GM21576 (cell line): Measurements from ENCODE around the gene CDKN2B-AS1.

Source experiments
- ATAC-seq: cut with Tn5 transposase; IDR thresholded peaks from one replicate; pipeline ENCODE4 v1.9.1; 2021; ENCODE audit warnings: mild to moderate bottlenecking, moderate library complexity; ENCODE audit not compliant: unreplicated experiment

Gene CDKN2B-AS1

DNA sequence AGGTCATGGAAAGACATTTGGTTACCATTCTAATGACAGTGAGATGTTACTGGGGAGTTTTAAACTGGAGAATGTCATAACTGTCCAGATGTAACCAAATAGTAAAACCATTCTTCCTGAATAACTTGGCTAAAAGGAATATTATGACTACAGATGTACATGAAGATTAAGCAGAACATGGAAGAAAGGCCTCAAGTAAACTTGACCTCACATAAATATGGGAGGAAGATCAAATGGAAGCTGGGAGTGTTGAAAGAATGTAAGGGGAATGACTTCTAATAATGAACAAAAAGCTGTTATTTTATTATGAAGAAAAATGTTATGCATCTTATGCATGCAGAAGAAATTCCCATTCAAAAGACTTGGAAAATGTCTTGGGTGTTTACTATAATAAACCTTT, 122.2 kb downstream of the CDKN2B-AS1 start:
- no peak for ATAC-seq

DNA sequence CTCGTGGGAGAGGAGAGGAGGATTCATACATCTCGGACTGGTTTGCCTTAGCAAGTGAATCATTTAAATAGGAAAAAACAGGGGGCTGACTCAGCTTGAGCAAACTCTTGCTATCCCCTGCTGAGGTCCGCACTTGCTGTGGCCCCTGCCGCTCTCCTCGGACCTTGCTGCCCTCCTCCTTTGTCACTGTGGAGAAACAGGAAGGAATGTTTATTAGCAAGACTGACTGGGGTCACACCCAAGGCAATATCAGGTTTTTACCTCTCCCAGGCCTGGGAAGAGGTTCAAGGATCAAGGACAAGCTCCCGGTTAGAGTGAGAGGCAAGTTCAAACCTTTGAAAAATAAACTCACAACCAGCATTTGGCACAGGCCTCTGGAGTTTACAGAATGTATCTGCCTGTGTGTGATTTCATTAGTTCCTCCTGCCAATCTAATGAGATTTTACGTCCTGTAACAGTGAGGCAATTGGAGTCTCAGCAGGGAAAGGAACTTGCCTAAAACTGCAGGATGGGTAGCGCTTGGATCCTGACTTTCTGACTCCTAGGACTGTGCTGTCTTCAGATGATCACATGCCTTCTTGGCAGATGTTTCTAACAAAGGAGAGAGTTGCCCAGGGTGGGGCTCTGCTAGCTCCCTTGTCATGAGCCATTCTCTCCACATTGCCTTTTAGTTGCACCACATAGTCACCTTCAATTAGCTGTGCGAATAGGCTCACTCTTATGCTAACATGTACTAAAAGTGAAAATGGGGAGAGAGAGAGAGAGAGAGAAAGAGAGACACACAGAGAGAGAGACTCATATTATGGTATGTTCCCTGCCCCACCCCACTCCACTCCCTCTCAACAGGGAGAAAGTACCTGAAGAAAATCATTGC, 123.2 kb downstream of the CDKN2B-AS1 start:
- ATAC-seq: no peak

DNA sequence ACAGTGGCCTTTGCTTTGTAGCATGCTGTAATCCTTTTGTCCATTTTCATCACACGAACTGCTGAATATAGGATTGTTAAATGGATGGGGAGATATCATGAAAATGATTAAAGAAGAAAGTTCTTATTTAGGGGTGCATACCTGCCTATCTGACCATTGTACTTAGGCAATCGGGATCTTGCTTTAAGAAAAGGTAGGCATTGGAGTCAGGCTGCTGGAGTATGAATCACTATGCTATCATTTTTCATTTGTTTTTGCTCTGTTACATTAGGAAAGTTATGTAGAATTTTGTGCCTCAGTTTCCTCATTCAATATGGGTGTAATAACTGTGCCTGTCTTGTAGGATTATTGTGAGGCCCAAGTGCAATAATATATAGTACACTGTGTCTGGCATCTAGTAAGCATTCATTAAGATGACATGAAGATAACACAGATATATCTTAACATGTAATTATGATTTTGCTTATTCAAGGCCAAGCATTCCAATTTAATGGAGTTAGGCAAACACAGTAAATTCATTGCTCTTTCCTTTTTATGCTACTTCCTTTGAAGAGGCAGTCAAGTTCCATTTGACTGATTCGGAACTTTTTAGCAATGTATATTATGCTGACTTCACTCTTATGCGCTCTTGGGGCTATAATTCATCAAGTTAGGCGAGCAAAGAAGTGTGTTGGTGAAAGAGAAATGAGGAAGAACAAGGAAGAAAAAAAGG, 124.4 kb downstream of the CDKN2B-AS1 start:
- ATAC-seq: no peak

DNA sequence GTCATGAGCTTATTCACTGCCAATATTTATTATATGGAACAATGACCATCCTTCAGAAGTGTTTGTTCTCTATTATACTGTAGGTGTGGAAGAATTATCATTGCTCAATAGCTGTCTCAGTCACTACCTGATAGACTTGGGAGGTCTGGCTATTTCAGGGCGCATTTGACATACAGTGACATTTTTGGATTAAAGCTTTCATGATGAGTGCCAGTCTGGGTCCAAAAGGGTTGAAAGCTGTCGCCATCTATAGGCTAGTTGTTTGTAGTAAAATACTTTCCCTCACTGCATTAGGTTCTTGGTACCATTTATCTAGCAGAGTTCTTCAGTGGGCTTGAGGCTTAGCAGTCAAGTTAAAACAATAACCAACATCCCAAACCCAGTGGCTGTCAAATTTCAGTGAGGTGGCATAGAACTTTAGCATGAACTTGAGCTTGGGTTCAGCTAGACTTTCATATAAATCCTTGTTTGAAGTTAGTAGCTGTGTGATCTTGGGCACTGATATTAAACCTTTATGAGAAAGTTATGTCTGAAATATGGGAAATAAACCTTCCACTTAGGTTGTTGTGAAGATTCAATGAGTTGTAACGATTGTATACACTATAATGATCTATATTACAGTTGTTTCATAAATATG, 125.0 kb downstream of the CDKN2B-AS1 start:
- no peak for ATAC-seq

DNA sequence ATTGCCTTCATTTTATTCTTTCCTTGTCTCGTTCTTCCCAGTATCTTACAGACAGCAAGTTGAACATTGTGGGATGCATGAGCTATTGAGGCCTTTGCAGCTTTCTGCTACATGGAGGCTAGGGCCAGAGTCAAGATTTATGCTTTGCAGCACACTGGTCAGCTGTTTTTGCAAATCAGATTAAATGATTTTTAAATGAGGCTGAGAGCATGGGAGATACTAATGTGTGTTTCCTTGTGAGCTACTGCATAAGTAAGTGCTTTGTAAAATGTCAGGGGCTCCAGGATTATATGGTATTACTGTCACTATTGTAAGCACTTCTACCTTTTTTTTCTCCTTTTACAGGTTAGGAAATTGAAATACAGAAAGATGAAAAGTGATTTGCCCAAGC, 125.6 kb downstream of the CDKN2B-AS1 start:
- no peak for ATAC-seq

DNA sequence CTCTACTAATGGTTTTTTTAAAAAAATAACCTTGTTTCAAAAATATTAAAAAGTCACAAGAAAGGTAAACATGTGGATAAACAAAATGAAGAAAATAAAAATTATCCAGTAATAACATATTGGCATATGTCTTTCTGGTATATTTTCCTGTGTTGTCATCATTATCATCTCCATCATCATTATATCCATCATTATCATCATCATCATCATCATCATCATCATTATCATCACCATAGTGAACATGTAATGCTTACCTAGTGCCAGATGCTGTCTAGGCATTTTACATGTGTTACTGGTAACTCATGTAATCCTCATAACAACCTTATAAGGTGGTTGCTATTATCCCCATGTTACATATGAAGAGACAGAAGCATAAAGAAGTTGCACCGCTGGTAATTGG, 126.0 kb downstream of the CDKN2B-AS1 start:
- ATAC-seq: no peak

DNA sequence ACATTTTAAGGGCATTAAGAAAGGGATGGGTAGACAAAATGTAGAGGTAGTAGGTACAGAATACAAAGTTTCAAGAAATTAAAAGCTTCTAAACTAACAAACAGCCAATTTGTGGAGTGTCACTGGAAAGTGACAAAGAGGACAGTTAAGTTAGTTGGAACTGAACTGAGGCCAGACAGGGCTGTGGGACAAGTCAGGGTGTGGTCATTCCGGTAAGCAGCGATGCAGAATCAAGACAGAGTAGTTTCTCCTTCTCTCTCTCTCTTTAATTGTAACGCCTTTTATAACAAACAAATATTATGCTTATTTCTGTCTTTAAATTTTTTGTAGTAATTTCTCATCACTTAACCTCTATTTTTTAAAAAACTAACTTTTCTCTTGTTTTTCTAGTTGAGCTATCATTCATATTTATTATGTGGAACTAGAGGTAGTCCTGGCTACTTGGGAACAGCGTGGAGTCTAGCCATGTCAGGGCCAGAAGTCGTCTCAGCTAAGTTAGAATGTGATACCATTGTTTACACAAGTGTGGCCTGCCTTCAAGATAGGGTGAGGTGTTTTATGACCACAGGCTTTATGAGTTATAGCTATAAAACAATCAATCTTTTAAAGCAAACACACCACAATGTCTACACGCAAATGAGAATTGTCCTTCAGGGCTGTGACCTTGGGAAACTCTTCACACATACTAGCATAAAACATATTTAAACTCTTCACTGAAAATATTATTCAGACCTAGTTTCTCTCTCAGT, 129.8 kb downstream of the CDKN2B-AS1 start:
- no peak for ATAC-seq

DNA sequence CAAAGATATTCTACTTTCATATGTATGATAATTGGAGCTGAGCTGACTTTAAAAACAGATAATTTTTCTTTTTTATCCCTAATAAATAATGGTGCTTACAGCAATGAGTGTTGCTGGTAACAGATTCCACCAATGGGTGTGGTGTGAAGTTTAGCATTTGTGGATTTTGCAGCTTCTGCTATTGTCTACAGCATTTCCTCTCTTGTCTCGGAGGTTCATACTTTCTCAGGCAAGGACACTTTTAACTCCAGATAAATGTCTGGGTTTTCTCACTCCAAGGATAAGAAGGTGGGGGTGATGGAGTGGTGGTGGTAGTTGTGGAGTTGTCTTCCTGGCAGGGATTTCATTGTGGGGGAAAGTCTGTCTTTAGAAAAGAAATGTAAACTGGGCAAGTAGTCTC, 134.5 kb downstream of the CDKN2B-AS1 start:
- no peak for ATAC-seq

DNA sequence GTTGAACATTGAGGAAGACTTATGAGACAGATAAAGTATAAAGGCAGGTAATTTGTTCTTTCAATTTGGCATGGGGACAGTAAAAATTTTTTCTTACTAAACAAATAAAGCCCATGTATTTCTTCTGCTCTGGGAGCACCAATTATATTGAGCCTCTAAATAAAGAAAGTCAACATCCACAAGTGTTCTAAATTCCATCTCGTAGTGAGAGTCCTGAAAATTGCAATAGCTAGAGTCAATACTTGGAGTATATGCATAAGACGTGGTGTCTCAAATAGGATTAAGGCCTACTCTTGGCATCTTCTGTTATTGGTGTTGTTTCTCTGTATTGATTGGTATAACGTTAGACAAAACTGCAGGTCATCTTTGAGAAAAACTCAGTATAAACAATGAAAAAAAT, 135.0 kb downstream of the CDKN2B-AS1 start:
- ATAC-seq: no peak

DNA sequence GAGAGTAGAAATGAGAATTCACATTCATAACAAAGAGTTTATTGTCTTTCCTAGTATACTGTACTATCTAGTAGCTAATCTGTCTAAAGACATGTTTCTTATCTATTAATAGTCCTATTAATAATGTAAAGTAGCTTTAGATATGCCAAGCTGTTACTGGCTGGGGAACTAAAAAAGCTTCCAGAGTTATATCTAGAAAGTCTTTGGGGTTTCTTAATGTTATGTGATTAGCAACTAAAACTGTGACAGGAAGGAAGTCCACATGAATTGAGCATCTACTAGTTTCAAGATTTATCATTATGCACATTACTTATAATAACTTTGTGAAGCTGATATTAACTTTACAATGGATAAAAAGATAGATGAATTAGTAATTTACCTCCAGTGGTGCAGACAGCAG, 137.2 kb downstream of the CDKN2B-AS1 start:
- no peak for ATAC-seq

DNA sequence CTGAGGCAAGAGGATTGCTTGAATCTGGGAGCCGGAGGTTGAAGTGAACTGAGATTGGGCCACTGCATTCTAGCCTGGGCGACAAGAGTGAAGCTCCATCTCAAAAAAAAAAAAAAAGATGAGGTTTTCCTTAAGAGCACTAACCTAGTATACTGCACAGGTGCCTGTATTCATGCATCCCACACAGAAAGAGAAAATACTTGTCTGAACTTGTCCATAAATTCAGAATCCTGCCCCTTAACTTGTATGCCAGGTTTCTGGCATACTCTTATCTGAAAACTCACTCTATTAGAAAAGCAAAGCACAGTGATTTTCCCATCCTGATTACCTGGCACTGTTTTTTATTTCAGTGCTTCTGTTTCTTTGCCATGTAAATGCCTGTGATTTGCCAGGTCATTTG, 139.8 kb downstream of the CDKN2B-AS1 start:
- ATAC-seq: no peak

DNA sequence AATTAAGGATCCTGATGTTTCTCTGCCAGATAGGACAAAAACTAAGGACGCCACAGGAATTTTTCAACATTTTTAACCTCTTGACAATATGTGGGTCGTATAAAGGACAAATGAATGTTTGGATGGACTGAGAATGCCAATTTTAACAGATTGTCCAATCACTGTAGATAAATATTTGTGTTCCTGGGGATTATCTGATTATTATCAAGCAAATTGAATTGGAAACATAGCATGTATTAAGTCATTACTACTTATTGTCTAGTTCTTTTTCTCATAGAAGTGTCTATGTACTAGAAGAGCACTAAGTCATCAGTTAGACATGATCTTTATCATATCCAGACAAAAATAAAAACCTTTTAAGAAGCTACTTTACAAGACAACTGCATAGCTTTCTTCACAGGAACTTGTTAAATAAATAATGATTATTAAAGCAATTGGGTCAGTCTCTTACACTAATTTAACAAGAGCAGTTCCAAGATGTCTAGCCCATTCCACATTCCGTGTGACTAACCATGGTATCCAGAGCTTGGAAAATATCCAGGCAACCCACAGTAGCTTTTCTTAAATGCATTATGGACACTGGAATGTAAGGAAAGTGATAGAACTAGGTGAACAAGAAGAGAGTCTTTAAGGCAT, 142.0 kb downstream of the CDKN2B-AS1 start:
- no peak for ATAC-seq

DNA sequence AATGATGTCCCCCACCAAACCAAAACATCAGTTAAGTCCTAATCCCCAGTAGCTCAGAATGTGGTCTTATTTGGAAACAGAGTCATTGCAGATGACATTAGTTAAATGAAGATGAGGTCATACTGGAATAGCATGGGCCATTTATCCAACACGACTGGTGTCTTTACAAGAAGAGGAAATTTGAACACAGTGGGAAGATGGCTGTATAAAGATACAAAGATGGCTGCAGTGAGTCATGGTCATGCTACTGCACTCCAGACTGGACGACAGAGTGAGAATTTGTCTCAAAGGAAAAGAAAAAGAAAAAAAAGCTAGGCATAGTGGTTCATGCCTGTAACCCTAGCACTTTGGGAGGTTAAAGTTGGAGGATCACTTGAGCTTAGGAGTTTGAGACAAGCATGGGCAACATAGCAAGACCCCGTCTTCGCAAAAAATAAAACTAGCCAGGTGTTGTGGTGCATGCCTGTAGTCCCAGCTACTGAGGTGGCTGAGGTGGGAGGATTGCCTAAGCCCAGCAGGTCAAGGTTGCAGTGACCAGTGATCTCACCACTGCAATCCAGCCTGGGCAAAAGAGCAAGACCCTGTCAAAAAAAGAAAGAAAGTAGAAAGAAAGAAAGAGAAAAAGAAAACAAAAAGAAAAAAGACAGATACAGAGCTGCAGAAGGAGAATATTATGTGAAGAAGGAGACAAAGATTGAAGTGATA, 144.5 kb downstream of the CDKN2B-AS1 start:
- ATAC-seq: no peak

DNA sequence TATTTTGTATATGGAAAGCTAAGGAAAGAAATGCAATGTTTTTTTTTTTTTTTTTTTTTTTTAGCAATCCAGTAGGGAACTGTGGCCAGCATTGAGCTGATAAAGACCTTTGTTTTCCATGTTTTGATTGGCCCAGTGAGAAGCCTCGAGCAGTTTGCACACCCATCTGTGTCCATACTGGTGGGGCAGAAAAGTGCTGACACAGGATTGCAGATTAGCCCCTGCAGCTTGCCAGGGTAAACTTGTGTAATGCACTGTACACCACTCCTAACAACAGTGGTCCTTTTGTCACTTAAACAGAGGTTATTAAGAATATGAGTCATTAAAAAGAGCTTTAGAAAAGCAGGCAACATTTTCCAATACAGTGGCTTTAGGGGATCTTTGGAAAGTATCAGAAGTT, 147.3 kb downstream of the CDKN2B-AS1 start:
- ATAC-seq: no peak

DNA sequence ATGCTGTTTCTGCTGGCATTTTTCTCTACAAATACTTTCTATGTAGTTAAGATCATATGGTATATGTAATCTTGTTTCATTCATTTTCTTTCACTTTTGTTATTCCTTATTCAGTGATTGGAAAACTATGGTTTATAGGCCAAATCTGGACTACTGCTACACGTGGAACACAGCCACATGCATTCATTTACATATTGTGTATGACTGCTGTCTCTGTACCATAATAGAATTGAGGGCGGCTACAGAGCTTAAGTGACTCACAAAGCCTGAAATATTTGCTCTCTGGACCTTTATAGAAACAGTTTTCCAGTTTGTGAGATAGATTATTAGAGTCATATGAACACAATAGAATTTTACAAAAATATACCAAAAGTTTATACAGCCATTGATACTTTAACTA, 148.1 kb downstream of the CDKN2B-AS1 start:
- no peak for ATAC-seq

DNA sequence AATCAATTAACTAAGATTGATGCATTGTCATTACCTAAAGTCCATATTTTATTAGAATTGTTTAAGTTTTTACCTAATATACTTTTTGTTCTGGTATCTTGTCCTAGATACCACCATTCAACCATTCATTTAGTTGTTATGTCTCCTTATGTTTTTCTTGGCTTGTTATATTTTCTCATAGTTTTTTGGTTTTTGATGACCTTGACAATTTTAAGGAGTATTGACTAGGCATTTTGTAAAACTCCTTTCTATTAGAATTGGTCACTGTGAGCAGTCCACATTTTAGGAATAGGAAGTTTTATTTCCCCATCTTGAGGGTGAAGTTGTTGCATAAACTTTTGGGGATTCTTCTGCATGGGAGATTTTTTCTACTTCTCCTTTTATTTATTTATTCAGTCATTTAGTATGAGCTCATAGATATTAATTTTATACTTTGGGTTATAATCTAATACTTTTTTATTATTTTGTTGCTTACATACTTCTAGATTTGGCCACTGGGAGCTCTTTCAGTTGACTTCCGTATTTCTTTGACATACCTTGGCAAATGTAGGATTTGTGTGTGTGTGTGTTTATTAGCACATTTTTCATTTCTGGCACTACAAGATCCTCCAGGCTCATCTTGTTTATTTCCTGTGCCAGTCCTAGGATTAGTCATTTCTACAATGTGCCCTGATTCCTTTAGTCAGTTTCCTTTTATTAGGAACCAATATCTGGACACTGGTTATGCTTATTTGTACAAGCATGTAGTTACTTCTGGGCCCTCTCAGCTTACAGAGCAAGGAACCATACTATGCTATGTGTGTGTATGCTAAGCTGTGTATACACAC, 149.4 kb downstream of the CDKN2B-AS1 start:
- no peak for ATAC-seq

DNA sequence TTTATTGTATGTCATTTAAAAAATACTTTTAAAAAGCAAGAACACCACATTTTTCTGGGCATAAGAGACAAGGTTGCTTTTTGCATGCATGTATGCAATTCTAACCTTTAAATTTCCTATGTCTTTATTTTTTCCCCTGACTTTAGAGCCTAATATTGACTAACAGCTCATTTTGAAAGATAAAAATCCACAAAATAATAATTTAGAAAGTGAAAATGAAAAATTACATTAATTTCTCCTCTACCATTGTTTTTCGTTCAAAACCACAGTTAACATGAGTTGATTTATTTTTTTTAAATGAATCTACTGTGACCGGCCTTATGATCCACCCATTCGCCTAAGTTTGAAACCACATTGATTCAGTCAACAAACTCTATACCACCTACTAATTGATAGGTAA, 152.0 kb downstream of the CDKN2B-AS1 start:
- no peak for ATAC-seq

DNA sequence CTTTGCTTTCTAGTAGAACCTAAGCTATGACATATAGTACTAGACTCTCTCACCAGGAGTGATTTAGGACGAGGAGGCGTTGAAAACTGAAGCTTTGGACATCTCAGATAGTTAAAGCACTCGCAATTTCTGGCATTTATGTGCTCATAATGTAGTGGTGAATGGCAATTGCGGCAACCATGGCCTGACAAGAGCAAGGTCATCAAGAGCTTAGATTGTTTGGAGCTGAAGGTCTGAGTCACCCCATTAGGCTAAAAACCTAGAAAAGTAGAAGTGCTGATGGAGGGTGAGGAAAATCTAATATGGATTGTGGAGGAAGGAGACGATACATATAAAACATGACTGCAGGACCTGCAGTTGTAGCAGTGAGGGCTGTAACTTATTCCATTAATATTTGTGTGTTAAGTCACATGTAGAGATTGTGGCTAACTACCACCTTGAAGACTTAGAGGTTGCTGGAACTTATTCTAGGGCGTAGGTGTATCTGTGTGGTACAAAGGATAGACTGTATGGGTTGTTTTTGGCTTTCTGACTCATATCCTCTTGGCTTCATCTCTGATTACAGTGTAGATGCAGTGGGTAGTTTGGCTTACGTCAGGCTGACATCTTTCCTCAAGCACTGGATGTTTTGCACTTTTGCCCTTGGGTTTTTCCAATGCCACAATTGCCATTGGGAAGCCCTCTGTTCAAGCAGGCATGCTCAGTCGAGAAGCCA, 153.4 kb downstream of the CDKN2B-AS1 start:
- ATAC-seq: no peak

DNA sequence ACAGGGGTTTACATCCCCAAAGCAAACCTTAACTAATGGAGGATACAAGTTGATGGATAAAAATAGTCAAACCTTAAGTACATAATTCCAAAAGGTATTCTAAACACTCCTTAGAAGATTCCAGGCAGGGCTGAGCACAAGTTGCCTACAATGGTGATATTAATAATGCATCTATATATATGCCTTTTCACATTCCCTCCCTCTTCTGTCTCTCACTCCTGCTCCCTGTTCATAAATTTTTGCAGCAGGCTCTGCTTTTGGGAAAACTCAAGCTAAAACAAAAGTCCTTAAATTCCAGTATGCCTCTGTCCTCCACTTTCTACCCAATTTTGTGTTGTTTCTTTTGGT, 153.9 kb downstream of the CDKN2B-AS1 start:
- no peak for ATAC-seq
